Gastrocnemius medialis (tissue), 4 donors: ENCODE results near the gene KCNS3.

Source experiments
- POLR2A ChIP-seq, 2 donors: fragments of 450-650 bp; IDR thresholded peaks; one replicate each; pipeline ENCODE4 v1.6.1; 2017; ENCODE audit warnings: antibody characterized with exemption in 2 of 2, mild to moderate bottlenecking in 2 of 2, moderate library complexity in 2 of 2
- TF ChIP-seq, protein P1 (sequence below), 5 experiments: fragments of 450-650 bp in 3 of 5; fragments of 200-600 bp in 2 of 5; sonication (generic) in 2 of 5; IDR thresholded peaks in 4 of 5; conservative IDR thresholded peaks in 1 of 5; 1 replicate in 4 of 5; 2 replicates in 1 of 5; pipeline ENCODE4 v1.5.1; 2016 to 2019; ENCODE audit warnings: antibody characterized with exemption in 5 of 5, mild to moderate bottlenecking in 3 of 5, moderate library complexity in 3 of 5

DNA sequence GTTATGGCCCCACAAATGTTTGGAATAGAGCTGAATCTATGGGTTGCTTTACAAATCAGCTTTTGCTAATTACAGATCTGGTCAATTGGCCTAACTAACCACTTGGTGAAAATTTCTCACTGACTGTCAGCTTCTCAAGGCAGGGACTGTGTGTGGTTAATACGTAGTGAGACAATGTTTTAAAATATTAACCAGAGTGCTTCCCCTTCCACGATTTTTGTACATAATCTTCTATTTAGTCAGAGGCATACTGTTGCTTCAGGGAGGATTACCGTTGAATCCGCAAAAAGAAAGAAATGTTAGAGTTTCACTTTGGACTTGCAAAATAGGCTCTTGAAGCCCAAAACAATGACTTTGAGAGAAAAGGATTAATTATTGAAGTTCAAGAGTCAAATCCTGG is 14.9 kb upstream of the KCNS3 start:
- TF ChIP-seq, protein P1, sequence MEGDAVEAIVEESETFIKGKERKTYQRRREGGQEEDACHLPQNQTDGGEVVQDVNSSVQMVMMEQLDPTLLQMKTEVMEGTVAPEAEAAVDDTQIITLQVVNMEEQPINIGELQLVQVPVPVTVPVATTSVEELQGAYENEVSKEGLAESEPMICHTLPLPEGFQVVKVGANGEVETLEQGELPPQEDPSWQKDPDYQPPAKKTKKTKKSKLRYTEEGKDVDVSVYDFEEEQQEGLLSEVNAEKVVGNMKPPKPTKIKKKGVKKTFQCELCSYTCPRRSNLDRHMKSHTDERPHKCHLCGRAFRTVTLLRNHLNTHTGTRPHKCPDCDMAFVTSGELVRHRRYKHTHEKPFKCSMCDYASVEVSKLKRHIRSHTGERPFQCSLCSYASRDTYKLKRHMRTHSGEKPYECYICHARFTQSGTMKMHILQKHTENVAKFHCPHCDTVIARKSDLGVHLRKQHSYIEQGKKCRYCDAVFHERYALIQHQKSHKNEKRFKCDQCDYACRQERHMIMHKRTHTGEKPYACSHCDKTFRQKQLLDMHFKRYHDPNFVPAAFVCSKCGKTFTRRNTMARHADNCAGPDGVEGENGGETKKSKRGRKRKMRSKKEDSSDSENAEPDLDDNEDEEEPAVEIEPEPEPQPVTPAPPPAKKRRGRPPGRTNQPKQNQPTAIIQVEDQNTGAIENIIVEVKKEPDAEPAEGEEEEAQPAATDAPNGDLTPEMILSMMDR (IDR thresholded peaks at IDR 0.05 in 4 of 5, conservative IDR thresholded peaks at IDR 0.05 in 1 of 5), result no peak
- no peak for TF ChIP-seq POLR2A (IDR thresholded peaks at IDR 0.05)
